ENCODE results near the gene SPINT2.
"Not testable (repeated sequence)": the region's sequence is repeated elsewhere in the genome, so short reads cannot be mapped to it uniquely, and the experiment has no call there.

The SPINT2 gene

GRCh38 chr19:38264486-38265212, at the start of gene SPINT2:
SPINT2 (plus strand) TSS chr19:38264573; CDS start chr19:38264893, 320 bp downstream.
- no peak for DNase-seq (ENCODE audit: low read depth)

GRCh38 chr19:38216785-38217641, 47.4 kb upstream of the SPINT2 start:
- no peak for DNase-seq (ENCODE audit: low read depth)

- no peak for DNase-seq (ENCODE audit: low read depth)
Measured at GRCh38 chr19:38218204-38218603, 46.2 kb upstream of the SPINT2 start.

- DNase-seq (ENCODE audit: low read depth) = no peak
Measured at GRCh38 chr19:38219221-38219620, 45.2 kb upstream of the SPINT2 start.

- no peak for DNase-seq (ENCODE audit: low read depth)
Measured at GRCh38 chr19:38221421-38221820, 43.0 kb upstream of the SPINT2 start.

- DNase-seq (ENCODE audit: low read depth) = no peak
Measured at GRCh38 chr19:38221919-38222830, 42.2 kb upstream of the SPINT2 start.

- DNase-seq (ENCODE audit: low read depth) = no peak
Measured at GRCh38 chr19:38223119-38223523, 41.3 kb upstream of the SPINT2 start.

GRCh38 chr19:38223617-38224013, 40.8 kb upstream of the SPINT2 start:
- no peak for DNase-seq (ENCODE audit: low read depth)

- DNase-seq (ENCODE audit: low read depth) = peak; percentile 43
Measured at GRCh38 chr19:38224014-38224862, 40.1 kb upstream of the SPINT2 start, which contains the start of gene DPF1. DPF1 (minus strand) TSS chr19:38224222; CDS start chr19:38224142, 80 bp downstream.

GRCh38 chr19:38224863-38225218, 39.5 kb upstream of the SPINT2 start:
- DNase-seq (ENCODE audit: low read depth) = not testable (repeated sequence)

- DNase-seq (ENCODE audit: low read depth) = no peak
Measured at GRCh38 chr19:38227287-38228004, 36.9 kb upstream of the SPINT2 start.

GRCh38 chr19:38228005-38228377, 36.4 kb upstream of the SPINT2 start:
- no peak for DNase-seq (ENCODE audit: low read depth)

- DNase-seq (ENCODE audit: low read depth) = no peak
Measured at GRCh38 chr19:38228491-38229439, 35.6 kb upstream of the SPINT2 start.

- peak; percentile 77 for DNase-seq (ENCODE audit: low read depth)
Measured at GRCh38 chr19:38229585-38230073, 34.7 kb upstream of the SPINT2 start.

- DNase-seq (ENCODE audit: low read depth) = not testable (repeated sequence)
Measured at GRCh38 chr19:38230506-38231133, 33.8 kb upstream of the SPINT2 start.

GRCh38 chr19:38231918-38232317, 32.5 kb upstream of the SPINT2 start:
- DNase-seq (ENCODE audit: low read depth) = no peak

GRCh38 chr19:38233740-38234251, 30.6 kb upstream of the SPINT2 start:
- no peak for DNase-seq (ENCODE audit: low read depth)

- DNase-seq (ENCODE audit: low read depth) = no peak
Measured at GRCh38 chr19:38234615-38235014, 29.8 kb upstream of the SPINT2 start.

Measured in GM04504 (cell line).